NCI-H2227 treated with DMSO at 0.1 percent for 48 hours (cell line): ENCODE data around the gene SPACA6.

Experiments
- DNase-seq: peaks from one replicate; lab custom pipeline; 2025; lab: John Stamatoyannopoulos, UW

SPACA6 gene

DNA sequence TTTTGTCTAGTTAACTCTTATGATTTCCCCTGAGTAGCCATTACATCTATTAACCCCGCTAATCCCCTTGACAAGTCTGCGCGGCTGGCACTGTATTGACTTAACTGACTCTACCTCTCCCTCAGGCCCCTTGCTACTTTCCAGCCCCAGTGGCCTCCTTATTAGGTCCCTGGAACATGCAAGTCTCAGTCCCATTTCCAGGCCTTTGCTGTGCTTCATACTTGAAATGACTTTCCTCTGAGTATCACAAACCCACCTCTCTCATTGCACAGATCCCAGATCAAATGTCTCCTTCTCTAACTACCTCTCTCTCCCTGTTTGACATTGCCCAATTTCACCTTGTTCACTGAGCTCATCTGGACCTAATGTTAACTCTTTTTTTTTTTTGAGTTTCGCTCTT, 13.2 kb downstream of the SPACA6 start:
- DNase-seq, result no peak

DNA sequence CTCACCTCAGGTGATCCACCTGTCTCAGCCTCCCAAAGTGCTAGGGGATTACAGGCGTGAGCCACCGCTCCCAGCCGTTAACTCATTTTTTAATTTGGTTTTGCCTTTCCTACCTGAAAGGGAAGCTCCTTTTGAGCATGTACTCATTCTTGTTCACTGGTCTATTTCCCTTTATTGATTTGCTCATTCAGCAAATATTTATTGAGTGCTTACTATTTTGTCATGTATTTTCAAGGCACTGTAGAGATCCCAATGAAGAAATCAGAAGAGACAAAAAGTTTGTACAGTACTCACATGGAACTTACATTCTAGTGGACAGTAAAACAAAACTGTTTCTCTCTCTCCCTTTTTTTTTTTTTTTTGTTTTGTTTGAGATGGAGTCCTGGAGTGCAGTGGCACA, 13.8 kb downstream of the SPACA6 start:
- no peak for DNase-seq

GRCh38 chr19:51708811-51709210, 15.7 kb downstream of the SPACA6 start:
- no peak for DNase-seq

DNA sequence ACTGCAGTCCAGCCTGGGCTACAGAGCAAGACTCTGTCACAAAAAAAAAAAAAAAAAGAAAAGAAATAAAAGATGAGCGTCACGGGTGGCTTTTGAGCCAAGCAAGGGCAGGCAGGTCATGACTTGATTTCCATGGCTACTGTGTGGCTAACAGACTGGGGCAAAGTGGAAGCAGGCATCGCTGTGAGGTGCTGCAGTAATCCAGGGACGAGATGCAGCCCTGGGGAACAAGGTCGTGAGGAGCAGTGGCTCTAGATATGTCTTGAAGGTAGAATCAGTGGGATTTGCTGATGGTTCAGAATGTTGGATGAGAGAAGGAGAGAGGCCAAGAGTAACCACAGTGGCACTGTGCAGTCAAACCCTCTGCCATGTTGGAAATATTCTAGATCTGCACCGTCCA, 16.4 kb downstream of the SPACA6 start:
- DNase-seq, result no peak

- no peak for DNase-seq
These were observed 17.0 kb downstream of the SPACA6 start for GRCh38 chr19:51710163-51710562.

DNA sequence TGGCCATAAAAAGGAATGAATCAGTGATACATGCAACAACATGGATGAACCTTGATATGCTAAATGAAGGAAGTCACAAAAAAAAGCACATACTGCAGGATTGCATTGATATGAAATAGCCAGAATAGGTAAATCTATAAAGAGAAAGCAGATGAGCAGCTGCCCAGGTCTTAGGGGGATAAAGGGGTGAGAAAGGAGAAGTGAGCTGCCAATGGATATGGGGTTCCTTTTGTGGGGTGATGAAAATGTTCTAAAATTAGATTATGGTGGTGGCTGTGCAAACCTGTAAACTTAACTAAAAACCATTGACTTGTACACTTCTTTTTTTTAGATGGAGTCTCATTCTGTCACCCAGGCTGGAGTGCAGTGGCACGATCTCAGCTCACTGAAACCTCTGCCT, 18.6 kb downstream of the SPACA6 start:
- no peak for DNase-seq

- no peak for DNase-seq
These were observed 19.4 kb downstream of the SPACA6 start for GRCh38 chr19:51712461-51713081.

- no peak for DNase-seq
These were observed 20.5 kb downstream of the SPACA6 start for GRCh38 chr19:51713319-51714285.

GRCh38 chr19:51714848-51715247, 21.7 kb downstream of the SPACA6 start:
- DNase-seq, result no peak

GRCh38 chr19:51715850-51716249, 22.7 kb downstream of the SPACA6 start:
- no peak for DNase-seq

DNA sequence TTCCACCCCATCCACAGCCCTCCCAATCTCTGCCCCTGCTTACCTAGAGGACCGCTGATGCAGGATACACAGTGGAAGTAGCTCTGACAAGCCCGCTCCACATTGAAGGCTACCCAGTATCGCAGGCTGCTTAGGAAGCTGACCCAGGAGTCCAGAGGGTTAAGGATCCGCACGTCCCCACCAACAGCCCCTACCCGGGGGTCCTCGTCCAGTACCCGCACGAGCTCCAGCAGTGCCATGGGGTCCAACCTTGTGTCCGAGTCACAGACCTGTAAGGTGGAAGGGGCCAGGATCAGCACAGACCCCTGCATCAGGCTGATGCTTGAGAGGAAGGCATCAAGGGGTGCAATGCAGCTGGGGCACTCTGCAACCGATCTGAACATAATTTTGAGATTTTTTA, 23.8 kb downstream of the SPACA6 start:
- no peak for DNase-seq

DNA sequence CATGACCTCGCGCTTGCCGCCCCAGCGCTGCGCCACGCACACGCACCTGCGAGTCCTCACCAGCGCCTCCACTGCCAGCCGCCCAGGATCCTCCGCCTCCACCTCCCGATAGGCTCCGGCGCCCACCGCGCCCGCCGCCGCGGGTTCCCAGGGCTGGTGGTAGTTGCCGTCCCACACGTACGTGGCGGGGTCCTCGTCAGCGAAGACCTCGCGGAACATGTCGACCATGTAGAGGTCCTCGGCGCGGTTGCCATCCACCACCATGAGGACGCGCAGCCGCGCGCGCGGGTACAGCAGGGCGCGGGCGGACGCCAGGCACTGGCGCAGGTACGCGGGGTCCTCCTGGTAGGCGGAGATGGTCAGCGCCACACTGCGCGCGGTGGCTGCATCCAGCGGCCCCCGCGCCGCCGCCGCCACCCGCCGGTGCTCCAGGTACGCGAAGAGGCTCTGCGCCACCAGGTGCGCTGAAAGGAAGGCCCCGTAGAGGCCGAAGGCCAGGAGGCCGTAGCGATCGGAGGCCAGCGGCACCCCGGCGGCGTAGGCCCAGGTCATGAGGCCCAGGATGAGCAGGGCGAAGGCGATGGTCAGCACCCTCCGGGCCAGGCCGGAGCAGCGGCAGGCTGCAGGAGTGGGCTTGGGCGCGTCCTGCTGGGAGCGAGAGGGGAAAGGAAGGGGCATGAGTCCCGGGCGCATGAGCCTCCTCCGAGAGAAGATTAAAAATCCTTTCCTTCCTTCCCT, 26.3 kb downstream of the SPACA6 start:
- DNase-seq, result no peak

DNA sequence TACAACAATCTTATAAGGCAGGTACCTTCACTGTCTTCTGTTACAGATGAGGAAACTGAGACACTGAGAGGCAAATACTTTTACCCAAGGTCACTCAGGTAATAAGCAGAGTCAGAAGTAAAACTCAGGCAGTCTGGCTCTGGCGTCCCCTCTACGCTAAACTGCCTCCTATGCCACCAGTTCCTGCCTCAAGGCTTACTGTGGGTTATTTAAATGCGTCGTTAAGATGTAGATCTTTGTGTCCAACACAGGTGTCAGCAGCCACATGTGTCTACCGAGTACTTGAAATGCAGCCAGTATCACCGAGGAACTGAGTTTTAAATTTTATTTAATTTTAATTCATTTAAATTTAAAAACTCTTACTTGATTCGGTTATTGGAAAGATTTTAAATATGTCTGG, 28.8 kb downstream of the SPACA6 start:
- DNase-seq, result no peak

DNA sequence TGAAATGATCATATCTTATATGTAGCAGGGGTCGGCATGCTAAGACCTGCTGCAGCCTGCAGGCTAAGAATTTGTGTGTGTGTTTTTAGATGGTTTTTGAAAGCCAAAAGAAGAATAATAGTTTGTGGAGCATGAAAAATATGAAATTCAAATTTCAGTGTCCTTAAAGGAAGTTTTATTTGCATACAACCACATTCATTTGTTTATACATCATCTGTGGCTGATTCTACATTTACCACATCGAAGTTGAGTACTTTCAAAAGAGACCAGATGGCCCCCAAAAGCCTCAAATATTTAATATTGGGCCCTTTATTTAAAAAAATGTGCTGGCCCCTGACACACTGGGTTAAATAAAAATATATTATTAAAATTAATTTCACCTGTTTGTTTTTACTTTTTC, 29.4 kb downstream of the SPACA6 start:
- no peak for DNase-seq

GRCh38 chr19:51724543-51724942, 31.4 kb downstream of the SPACA6 start:
- no peak for DNase-seq

- DNase-seq, result no peak
These were observed 32.9 kb downstream of the SPACA6 start for GRCh38 chr19:51726049-51726448.

- DNase-seq, result no peak
These were observed 34.3 kb downstream of the SPACA6 start for GRCh38 chr19:51727349-51727880.

DNA sequence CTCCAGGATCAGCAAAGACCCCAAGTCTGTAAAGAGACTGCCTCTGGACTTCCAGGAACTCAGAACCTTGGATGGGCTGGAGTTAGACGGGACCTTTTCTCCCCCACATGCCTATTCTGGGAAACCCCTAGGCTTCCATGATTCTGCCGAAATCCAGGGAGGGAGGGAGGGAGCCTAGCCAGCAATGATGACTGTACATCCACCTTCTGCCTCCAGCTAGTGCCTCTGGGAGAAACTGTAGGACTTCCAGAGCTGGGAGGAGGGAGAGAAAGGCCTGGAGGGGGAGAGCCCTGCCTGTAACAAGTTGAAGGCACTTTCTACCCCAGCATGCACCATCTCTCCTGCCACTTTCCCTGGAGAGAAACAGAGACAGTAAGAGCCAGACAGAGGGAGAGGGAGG, 36.7 kb downstream of the SPACA6 start:
- no peak for DNase-seq

GRCh38 chr19:51733742-51734522, 40.8 kb downstream of the SPACA6 start:
- no peak for DNase-seq

GRCh38 chr19:51735759-51736449, 42.8 kb downstream of the SPACA6 start:
- no peak for DNase-seq

- DNase-seq, result no peak
These were observed 44.3 kb downstream of the SPACA6 start for GRCh38 chr19:51737389-51737788.
